HEK293 (cell line): ENCODE results near the gene ACAP2.

ENCODE experiments used
- CTCF ChIP-seq: fragments of 450-650 bp; formaldehyde crosslinking; IDR thresholded peaks from 2 replicates; pipeline ENCODE4 v1.5.1; 2016; ENCODE audit warnings: missing biosample characterization, missing genetic modification characterization
- KLF10 ChIP-seq: fragments of 450-650 bp; IDR thresholded peaks from 2 replicates; pipeline ENCODE4 v1.5.1; 2018; ENCODE audit warnings: missing biosample characterization, mild to moderate bottlenecking, missing genetic modification characterization
- SCRT2 ChIP-seq: fragments of 450-650 bp; formaldehyde crosslinking; IDR thresholded peaks from 2 replicates; pipeline ENCODE4 v1.5.1; 2016; ENCODE audit warnings: missing biosample characterization, missing genetic modification characterization
- ZBTB44 ChIP-seq: fragments of 450-650 bp; IDR thresholded peaks from 2 replicates; pipeline ENCODE4 v1.5.1; 2018; ENCODE audit warnings: missing biosample characterization, mild to moderate bottlenecking, missing genetic modification characterization
- ZNF174 ChIP-seq: fragments of 450-650 bp; formaldehyde crosslinking; IDR thresholded peaks from 2 replicates; pipeline ENCODE4 v1.5.0; 2017; ENCODE audit warnings: missing biosample characterization, mild to moderate bottlenecking, missing genetic modification characterization
- ZNF518A ChIP-seq: fragments of 450-650 bp; formaldehyde crosslinking; conservative IDR thresholded peaks from 2 replicates; pipeline ENCODE4 v1.5.1; 2016; ENCODE audit warnings: low read depth, missing biosample characterization, missing genetic modification characterization
- ZNF580 ChIP-seq: fragments of 450-650 bp; formaldehyde crosslinking; IDR thresholded peaks from 2 replicates; pipeline ENCODE4 v1.5.1; 2016; ENCODE audit warnings: missing biosample characterization, missing genetic modification characterization
- ZNF639 ChIP-seq: fragments of 450-650 bp; formaldehyde crosslinking; IDR thresholded peaks from 2 replicates; pipeline ENCODE4 v1.5.1; 2016; ENCODE audit warnings: missing biosample characterization, missing genetic modification characterization
- ZNF747 ChIP-seq: fragments of 450-650 bp; formaldehyde crosslinking; IDR thresholded peaks from 2 replicates; pipeline ENCODE4 v1.5.1; 2016; ENCODE audit warnings: missing biosample characterization, missing genetic modification characterization
- ZNF768 ChIP-seq: fragments of 450-650 bp; formaldehyde crosslinking; IDR thresholded peaks from 2 replicates; pipeline ENCODE4 v1.5.1; 2018; ENCODE audit warnings: missing biosample characterization, mild to moderate bottlenecking, missing genetic modification characterization

GRCh38 chr3:195405651-195406050, 37.2 kb downstream of the ACAP2 start:
- TF ChIP-seq CTCF (tag by site-specific recombination) (no peak), KLF10 (tag by site-specific recombination) (no peak), ZNF580 (tag by site-specific recombination) (no peak), SCRT2 (tag by site-specific recombination) (no peak), ZNF768 (tag by site-specific recombination) (no peak), ZNF747 (tag by site-specific recombination) (no peak), ZNF174 (no peak), ZBTB44 (no peak), ZNF639 (no peak), ZNF518A (tag by site-specific recombination) (no peak)
